GM19193 (cell line): ENCODE results near the gene KRTCAP2.

ENCODE experiments used
- POLR2A ChIP-seq: IDR thresholded peaks from 4 replicates; pipeline ENCODE4 v1.6.1; 2011; ENCODE audit not compliant: insufficient read depth, insufficient read length; ENCODE audit errors: extremely low read depth

KRTCAP2 gene

GRCh38 chr1:155202198-155202597 is 29.1 kb upstream of the KRTCAP2 start:
- no peak for TF ChIP-seq POLR2A

- TF ChIP-seq POLR2A = no peak
Observed at GRCh38 chr1:155200920-155201319, 27.8 kb upstream of the KRTCAP2 start.

GRCh38 chr1:155199792-155200191 is 26.7 kb upstream of the KRTCAP2 start:
- no peak for TF ChIP-seq POLR2A

GRCh38 chr1:155198547-155198906 is 25.4 kb upstream of the KRTCAP2 start:
- TF ChIP-seq POLR2A = no peak

- TF ChIP-seq POLR2A = no peak
Observed at GRCh38 chr1:155197901-155198546, 24.9 kb upstream of the KRTCAP2 start.

GRCh38 chr1:155196893-155197638 is 24.0 kb upstream of the KRTCAP2 start:
- TF ChIP-seq POLR2A = no peak

GRCh38 chr1:155196103-155196892 is 23.2 kb upstream of the KRTCAP2 start:
- no peak for TF ChIP-seq POLR2A

- no peak for TF ChIP-seq POLR2A
Observed at GRCh38 chr1:155195201-155196102, 22.3 kb upstream of the KRTCAP2 start.

GRCh38 chr1:155193275-155193990 is 20.3 kb upstream of the KRTCAP2 start:
- no peak for TF ChIP-seq POLR2A

GRCh38 chr1:155192346-155193274 is 19.5 kb upstream of the KRTCAP2 start:
- TF ChIP-seq POLR2A = no peak

- TF ChIP-seq POLR2A = no peak
Observed at GRCh38 chr1:155191904-155192303, 18.8 kb upstream of the KRTCAP2 start.

GRCh38 chr1:155188268-155188667 is 15.2 kb upstream of the KRTCAP2 start:
- TF ChIP-seq POLR2A = no peak

- TF ChIP-seq POLR2A = no peak
Observed at GRCh38 chr1:155187456-155187891, 14.4 kb upstream of the KRTCAP2 start.
